SW480 (cell line): ENCODE results near the gene DCTPP1.
"Not testable (repeated sequence)": the region's sequence is repeated elsewhere in the genome, so short reads cannot be mapped to it uniquely, and the experiment has no call there.

Experiments used
- DNase-seq: peaks from one replicate; pipeline ENCODE4 v3.0.0-alpha.2; 2016; ENCODE audit warnings: low spot score

DCTPP1 gene

GRCh38 chr16:30429678-30430427 is at the start of gene DCTPP1:
Gene DCTPP1 (minus strand): TSS chr16:30430030. CDS start chr16:30429980, 50 bp downstream.
- DNase-seq = peak; percentile 100

- no peak for DNase-seq
Observed at GRCh38 chr16:30478766-30479478, 49.1 kb upstream of the DCTPP1 start.

GRCh38 chr16:30477773-30478172 is 47.9 kb upstream of the DCTPP1 start:
- not testable (repeated sequence) for DNase-seq

GRCh38 chr16:30476991-30477390 is 47.2 kb upstream of the DCTPP1 start:
- no peak for DNase-seq

- no peak for DNase-seq
Observed at GRCh38 chr16:30474684-30475083, 44.9 kb upstream of the DCTPP1 start.

GRCh38 chr16:30474074-30474452 is 44.2 kb upstream of the DCTPP1 start:
- no peak for DNase-seq

- no peak for DNase-seq
Observed at GRCh38 chr16:30473231-30474073, 43.6 kb upstream of the DCTPP1 start.

- DNase-seq = no peak
Observed at GRCh38 chr16:30472328-30472942, 42.6 kb upstream of the DCTPP1 start, which contains the start of gene ITGAL. Gene ITGAL (plus strand): TSS chr16:30472742. CDS start chr16:30472838, 96 bp downstream.

- no peak for DNase-seq
Observed at GRCh38 chr16:30470632-30470995, 40.8 kb upstream of the DCTPP1 start.

GRCh38 chr16:30470170-30470512 is 40.3 kb upstream of the DCTPP1 start:
- DNase-seq = no peak

GRCh38 chr16:30464078-30464477 is 34.2 kb upstream of the DCTPP1 start:
- no peak for DNase-seq

GRCh38 chr16:30461426-30461825 is 31.6 kb upstream of the DCTPP1 start:
- DNase-seq = not testable (repeated sequence)

- no peak for DNase-seq
Observed at GRCh38 chr16:30459456-30459855, 29.6 kb upstream of the DCTPP1 start.

GRCh38 chr16:30458561-30459394 is 28.9 kb upstream of the DCTPP1 start:
- peak; percentile 22 for DNase-seq

- no peak for DNase-seq
Observed at GRCh38 chr16:30457743-30458560, 28.1 kb upstream of the DCTPP1 start.

GRCh38 chr16:30457256-30457655 is 27.4 kb upstream of the DCTPP1 start:
- no peak for DNase-seq

GRCh38 chr16:30456302-30456701 is 26.5 kb upstream of the DCTPP1 start:
- no peak for DNase-seq

- DNase-seq = not testable (repeated sequence)
Observed at GRCh38 chr16:30452709-30453580, 23.1 kb upstream of the DCTPP1 start.

GRCh38 chr16:30449116-30449435 is 19.2 kb upstream of the DCTPP1 start:
- no peak for DNase-seq
